Keratinocyte (primary cell): Measurements from ENCODE around the gene TMTC2. TPM values are rescaled to one million over a fixed set of nuclear protein-coding genes. Genes with fewer than 3 reads are reported as not detected.

Source experiments
- DNase-seq: peaks from one replicate; pipeline ENCODE4 v3.0.0-alpha.2; 2011; ENCODE audit warnings: low read depth, missing footprints, low spot score
- FAIRE-seq: peaks from 2 replicates; lab custom pipeline; 2011; peaks lifted over from hg19 to GRCh38; lab: Jason Lieb, UNC
- H2AFZ ChIP-seq: 2 replicates; pipeline ENCODE4 v1.6.0; 2012; ENCODE audit warnings: low read length, control low read depth, inconsistent platforms; ENCODE audit not compliant: control insufficient read depth
- H3K27ac ChIP-seq: 2 replicates; pipeline ENCODE4 v1.5.1; 2011; ENCODE audit warnings: low read length; ENCODE audit not compliant: control insufficient read depth, insufficient read depth
- H3K27me3 ChIP-seq: 3 replicates; pipeline ENCODE4 v1.6.0; 2011; ENCODE audit warnings: low read length; ENCODE audit not compliant: control insufficient read depth, insufficient read depth; ENCODE audit errors: extremely low read depth
- H3K36me3 ChIP-seq, 2 experiments: 2 replicates in 1 of 2; 3 replicates in 1 of 2; pipeline ENCODE4 v1.5.1; 2011; ENCODE audit warnings: low read length in 2 of 2, mild to moderate bottlenecking in 1 of 2; ENCODE audit not compliant: control insufficient read depth in 2 of 2, insufficient read depth in 2 of 2; ENCODE audit errors: extremely low read depth in 1 of 2
- H3K4me1 ChIP-seq: 3 replicates; pipeline ENCODE4 v1.5.1; 2011; ENCODE audit warnings: low read length; ENCODE audit not compliant: control insufficient read depth, insufficient read depth; ENCODE audit errors: extremely low read depth
- H3K4me2 ChIP-seq: 3 replicates; pipeline ENCODE4 v1.6.0; 2011; ENCODE audit warnings: low read depth, low read length; ENCODE audit not compliant: control insufficient read depth, insufficient read depth; ENCODE audit errors: extremely low read depth
- H3K4me3 ChIP-seq, 3 experiments: fragments of 200-600 bp in 1 of 3; sonication (generic) in 1 of 3; 2 replicates in 2 of 3; 3 replicates in 1 of 3; pipeline ENCODE4 v1.5.1; 2011 to 2016; ENCODE audit warnings: low read length in 3 of 3, mild to moderate bottlenecking in 3 of 3, control low read depth in 2 of 3, inconsistent platforms in 1 of 3, low read depth in 1 of 3, mixed read lengths in 1 of 3, mixed run types in 1 of 3, moderate library complexity in 1 of 3; ENCODE audit not compliant: control insufficient read depth in 2 of 3, insufficient read depth in 2 of 3; ENCODE audit errors: extremely low read depth in 1 of 3
- H3K79me2 ChIP-seq: 2 replicates; pipeline ENCODE4 v1.6.0; 2012; ENCODE audit warnings: low read length; ENCODE audit not compliant: control insufficient read depth, insufficient read depth
- H3K9ac ChIP-seq: 3 replicates; pipeline ENCODE4 v1.6.0; 2011; ENCODE audit warnings: low read length; ENCODE audit not compliant: control insufficient read depth, insufficient read depth; ENCODE audit errors: extremely low read depth
- H3K9me1 ChIP-seq: 3 replicates; pipeline ENCODE4 v1.6.0; 2011; ENCODE audit warnings: low read length; ENCODE audit not compliant: control insufficient read depth, insufficient read depth; ENCODE audit errors: extremely low read depth
- H3K9me3 ChIP-seq: 2 replicates; pipeline ENCODE4 v1.5.1; 2012; ENCODE audit warnings: low read depth, low read length; ENCODE audit not compliant: control insufficient read depth
- H4K20me1 ChIP-seq: 3 replicates; pipeline ENCODE4 v1.6.0; 2011; ENCODE audit warnings: low read length; ENCODE audit not compliant: control insufficient read depth, insufficient read depth; ENCODE audit errors: extremely low read depth
- EZH2 ChIP-seq: IDR thresholded peaks from one replicate; pipeline ENCODE4 v1.6.1; 2012; ENCODE audit warnings: inconsistent platforms, mild to moderate bottlenecking, low read length, moderate library complexity
- dilution Hi-C: fragments of 300-500 bp; cut with MboI; formaldehyde crosslinking; loops from one replicate; pipeline ENCODE4 v1.7.0; 2020; ENCODE audit warnings: low sequenced_read_pairs; ENCODE audit not compliant: extremely low pct_ligation_motif_present
- polyA plus RNA-seq, 5 experiments: library from polyadenylated mRNA; depleted of rRNA in 3 of 5; stranded (reverse) in 3 of 5; stranded (forward) in 1 of 5; unstranded in 1 of 5; fragments of >200 nt; gene quantifications; 1 replicate in 1 of 5; 2 replicates in 3 of 5; 3 replicates in 1 of 5; pipeline versions ENCODE4 v1.2.1 to v1.2.3, GENCODE V29; 2011 to 2012; ENCODE audit warnings: missing spikeins in 2 of 5, low read depth in 1 of 5, low replicate concordance in 1 of 5
- TF ChIP-seq, protein P1 (sequence below), 3 experiments: IDR thresholded peaks in 1 of 3; conservative IDR thresholded peaks in 1 of 3; optimal IDR thresholded peaks in 1 of 3; 2 replicates in 2 of 3; 3 replicates in 1 of 3; pipeline versions ENCODE3 to v1.5.1; 2011; ENCODE audit warnings: low read length in 3 of 3, mild to moderate bottlenecking in 3 of 3, moderate library complexity in 2 of 3, control low read depth in 1 of 3, inconsistent platforms in 1 of 3; ENCODE audit not compliant: insufficient read depth in 2 of 3; ENCODE audit errors: extremely low read depth in 1 of 3

Gene TMTC2
- polyA plus RNA-seq, 1 donor (not counting 4 experiments of a cell fraction or from before 2014, with no cell fraction given) = 3.8 TPM

GRCh38 chr12:82948491-82948890, 261.8 kb downstream of the TMTC2 start:
- H3K27ac ChIP-seq = no peak overlapping the region
- no peak overlapping the region for H3K4me3 ChIP-seq
- no peaks in the 10 kb centered on the region for H4K20me1 ChIP-seq
- no peak overlapping the region for H3K4me2 ChIP-seq
- H3K27me3 ChIP-seq = no peaks in the 10 kb centered on the region
- H3K9ac ChIP-seq = no peak overlapping the region
- TF ChIP-seq EZH2 = no peak
- TF ChIP-seq, protein P1, sequence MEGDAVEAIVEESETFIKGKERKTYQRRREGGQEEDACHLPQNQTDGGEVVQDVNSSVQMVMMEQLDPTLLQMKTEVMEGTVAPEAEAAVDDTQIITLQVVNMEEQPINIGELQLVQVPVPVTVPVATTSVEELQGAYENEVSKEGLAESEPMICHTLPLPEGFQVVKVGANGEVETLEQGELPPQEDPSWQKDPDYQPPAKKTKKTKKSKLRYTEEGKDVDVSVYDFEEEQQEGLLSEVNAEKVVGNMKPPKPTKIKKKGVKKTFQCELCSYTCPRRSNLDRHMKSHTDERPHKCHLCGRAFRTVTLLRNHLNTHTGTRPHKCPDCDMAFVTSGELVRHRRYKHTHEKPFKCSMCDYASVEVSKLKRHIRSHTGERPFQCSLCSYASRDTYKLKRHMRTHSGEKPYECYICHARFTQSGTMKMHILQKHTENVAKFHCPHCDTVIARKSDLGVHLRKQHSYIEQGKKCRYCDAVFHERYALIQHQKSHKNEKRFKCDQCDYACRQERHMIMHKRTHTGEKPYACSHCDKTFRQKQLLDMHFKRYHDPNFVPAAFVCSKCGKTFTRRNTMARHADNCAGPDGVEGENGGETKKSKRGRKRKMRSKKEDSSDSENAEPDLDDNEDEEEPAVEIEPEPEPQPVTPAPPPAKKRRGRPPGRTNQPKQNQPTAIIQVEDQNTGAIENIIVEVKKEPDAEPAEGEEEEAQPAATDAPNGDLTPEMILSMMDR (optimal IDR thresholded peaks at IDR 0.05 in 1 of 3, IDR thresholded peaks at IDR 0.05 in 1 of 3, conservative IDR thresholded peaks at IDR 0.05 in 1 of 3; ENCODE audit: extremely low read depth in 1 of 3, insufficient read depth in 2 of 3, low read length in 3 of 3) = no peak
- H3K9me3 ChIP-seq = no peaks in the 10 kb centered on the region
- H3K79me2 ChIP-seq = no peaks in the 10 kb centered on the region
- dilution Hi-C loops = no loop called here
- H2AFZ ChIP-seq = no peak overlapping the region
- DNase-seq (no peak), FAIRE-seq (no peak)
- no peaks in the 10 kb centered on the region for H3K9me1 ChIP-seq
- peaks cover 8% of the 10 kb centered on the region for H3K4me1 ChIP-seq
- H3K36me3 ChIP-seq = no peaks in the 10 kb centered on the region

DNA sequence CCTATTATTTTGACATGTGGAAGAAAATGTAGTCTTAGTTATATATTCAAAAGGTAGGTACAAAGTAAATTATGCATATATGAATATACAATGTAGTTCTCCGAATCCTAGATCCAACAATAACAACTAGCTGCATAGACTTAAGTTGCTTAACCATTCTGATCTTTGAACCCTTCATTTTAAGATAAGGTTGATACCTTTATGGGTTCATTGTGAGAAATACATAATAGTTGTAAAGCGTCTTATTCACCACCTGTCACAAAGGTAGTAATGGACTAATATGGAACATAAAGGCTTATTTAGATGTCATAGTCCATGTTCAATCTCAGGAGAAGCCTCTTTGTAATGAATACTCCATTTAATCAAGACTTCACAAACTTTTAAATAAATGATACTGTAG, 263.6 kb downstream of the TMTC2 start:
- Histone ChIP-seq H3K36me3 (no peaks in the 10 kb centered on the region), H3K9ac (no peak overlapping the region), H3K79me2 (no peaks in the 10 kb centered on the region), H3K27me3 (no peaks in the 10 kb centered on the region), H3K9me3 (no peaks in the 10 kb centered on the region), H3K4me2 (no peak overlapping the region), H3K4me1 (peaks cover 25% of the 10 kb centered on the region), H2AFZ (no peak overlapping the region), H3K27ac (no peak overlapping the region), H4K20me1 (no peaks in the 10 kb centered on the region), H3K4me3 (no peak overlapping the region), H3K9me1 (no peaks in the 10 kb centered on the region)
- TF ChIP-seq, protein P1 (optimal IDR thresholded peaks at IDR 0.05 in 1 of 3, IDR thresholded peaks at IDR 0.05 in 1 of 3, conservative IDR thresholded peaks at IDR 0.05 in 1 of 3; ENCODE audit: extremely low read depth in 1 of 3, insufficient read depth in 2 of 3, low read length in 3 of 3) = no peak
- TF ChIP-seq EZH2 = no peak
- dilution Hi-C loops = no loop called here
- DNase-seq = no peak
- no peak for FAIRE-seq
